RWPE1 (cell line): ENCODE measurements around the gene ANO2.

ENCODE experiments used
- CTCF ChIA-PET: fragments of 350-600 bp; sonication (Branson Sonifier 250); formaldehyde crosslinking; extraction: SDS; loops from one replicate; lab custom pipeline; 2021; lab: Yijun Ruan, JAX
- POLR2A ChIA-PET: fragments of 400-600 bp; formaldehyde crosslinking; extraction: SDS; loops from one replicate; lab custom pipeline; 2020; ENCODE audit warnings: antibody characterized with exemption; ENCODE audit not compliant: low non-redundant PET; lab: Yijun Ruan, JAX
- DNase-seq: peaks from one replicate; pipeline ENCODE4 v3.0.0; 2012; ENCODE audit warnings: low spot score
- H3K27ac ChIP-seq: fragments of 450-650 bp; 2 replicates; pipeline ENCODE4 v1.5.1; 2017
- CTCF ChIP-seq: fragments of 450-650 bp; conservative IDR thresholded peaks from 2 replicates; pipeline ENCODE4 v1.5.1; 2017; ENCODE audit warnings: low read depth, mild to moderate bottlenecking

Gene ANO2

GRCh38 chr12:5630726-5631125, 314.3 kb downstream of the ANO2 start:
- TF ChIP-seq CTCF = no peak
- CTCF ChIA-PET = no interaction called here
- DNase-seq = no peak
- no peak overlapping the region for H3K27ac ChIP-seq
- POLR2A ChIA-PET = no interaction called here

GRCh38 chr12:5628501-5628900, 316.6 kb downstream of the ANO2 start:
- no peak for DNase-seq
- POLR2A ChIA-PET = no interaction called here
- CTCF ChIA-PET = no interaction called here
- TF ChIP-seq CTCF = no peak
- H3K27ac ChIP-seq = no peak overlapping the region

DNA sequence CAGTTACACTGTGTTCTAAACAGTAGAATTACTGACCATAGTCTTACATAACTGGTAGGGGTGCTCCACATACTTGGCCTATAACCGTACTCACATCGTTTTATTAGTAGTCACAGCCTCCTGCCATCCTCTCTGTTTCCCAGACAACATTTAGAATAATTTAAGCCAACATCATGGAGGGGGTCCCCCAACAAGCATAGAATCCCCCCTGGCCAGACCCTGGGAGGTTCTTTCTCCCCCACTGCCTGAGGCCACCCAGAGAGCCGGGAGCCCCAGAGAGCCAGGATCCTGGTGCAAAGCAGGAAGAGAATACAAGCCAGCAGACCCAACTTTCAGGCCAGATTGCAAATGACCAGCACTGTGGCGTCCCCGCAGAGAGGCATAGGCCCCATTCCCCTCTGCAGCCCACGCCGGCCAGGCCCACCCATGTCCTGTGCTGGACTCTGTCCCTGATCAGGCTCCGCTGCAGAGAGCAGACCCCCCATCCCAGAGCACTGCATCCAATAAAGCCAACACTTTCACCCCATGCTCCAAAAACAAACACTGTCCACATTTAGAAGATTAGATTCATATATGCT, 317.9 kb downstream of the ANO2 start:
- CTCF ChIA-PET = no interaction called here
- POLR2A ChIA-PET = no interaction called here
- TF ChIP-seq CTCF = no peak
- DNase-seq = no peak
- H3K27ac ChIP-seq = no peak overlapping the region

- POLR2A ChIA-PET = no interaction called here
- TF ChIP-seq CTCF = no peak
- CTCF ChIA-PET = no interaction called here
- no peak overlapping the region for H3K27ac ChIP-seq
- no peak for DNase-seq
These were observed 318.9 kb downstream of the ANO2 start for GRCh38 chr12:5626151-5626550.

DNA sequence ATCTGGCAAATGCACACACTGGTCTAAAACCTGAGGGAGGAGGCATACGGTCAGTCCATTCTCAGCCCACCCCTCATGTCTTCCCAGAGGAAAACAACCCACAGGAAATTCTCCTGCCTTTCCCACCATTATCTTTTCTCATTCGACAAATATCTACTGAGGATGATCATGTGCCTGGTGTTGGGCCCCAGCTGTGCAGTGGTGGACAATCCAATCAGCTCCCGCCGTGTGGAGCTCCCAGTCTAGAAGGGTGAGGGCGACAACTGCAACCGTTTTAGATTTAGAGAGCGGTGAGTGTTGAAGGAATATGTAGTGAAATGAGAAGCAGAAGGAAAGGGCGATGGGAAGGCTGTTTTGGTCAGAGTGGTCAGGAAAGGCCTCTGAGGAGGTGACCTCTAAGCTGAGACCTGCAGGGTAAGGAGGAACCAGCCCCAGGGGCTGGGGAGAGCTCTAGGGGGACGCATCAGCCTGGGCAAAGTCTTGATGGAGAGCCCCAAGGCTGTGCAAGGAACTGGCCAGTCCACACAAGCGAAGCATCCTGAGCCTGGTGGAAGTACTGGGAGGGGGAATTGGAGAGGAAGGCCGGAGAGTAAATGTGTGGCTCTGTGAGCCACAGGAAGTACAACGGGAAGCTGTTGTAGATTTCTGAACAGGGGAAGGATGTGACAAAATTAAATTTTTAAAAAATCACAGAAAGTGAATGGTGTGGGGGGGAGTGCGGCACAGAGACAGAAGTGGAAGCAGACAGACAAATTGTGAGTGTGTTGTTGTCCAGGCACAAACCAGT, 320.4 kb downstream of the ANO2 start:
- CTCF ChIA-PET = interaction anchor here (0.7 to 1.2 kb wide), 2 partner anchors 24 to 770 kb away, joined by 3 to 4 read pairs; no protein-coding TSS in a partner anchor
- POLR2A ChIA-PET = no interaction called here
- no peak overlapping the region for H3K27ac ChIP-seq
- TF ChIP-seq CTCF = no peak
- no peak for DNase-seq

- POLR2A ChIA-PET = no interaction called here
These were observed 321.6 kb downstream of the ANO2 start for GRCh38 chr12:5623411-5623810.

More at GRCh38 chr12:5623411-5623810, 321.6 kb downstream of the ANO2 start:
- DNase-seq = no peak
- CTCF ChIA-PET = interaction anchor here (0.7 kb wide), 1 partner anchor 75 kb away, joined by 3 read pairs; no protein-coding TSS in a partner anchor
- no peak overlapping the region for H3K27ac ChIP-seq
- no peak for TF ChIP-seq CTCF
